ENCODE measurements around the gene SIX1. TPM values are rescaled to one million over a fixed set of nuclear protein-coding genes. Genes with fewer than 3 reads are reported as not detected.

SIX1 gene
- 5.2 TPM for total RNA-seq

GRCh38 chr14:60648934-60649874 lies at the start of gene SIX1:
Gene SIX1, minus strand, starts transcription at chr14:60649477. Its CDS starts 288 bp downstream, at chr14:60649189.
- ATAC-seq (peak; percentile 94), DNase-seq (ENCODE audit: low spot score) (peak; percentile 86)
- intact Hi-C loops (cut with DNase I) = loop anchor here (10.0 kb wide), 1 partner anchor 1434 kb away; no protein-coding TSS in a partner anchor

GRCh38 chr14:60695327-60695726 lies 46.0 kb upstream of the SIX1 start:
- no peak for ATAC-seq
- intact Hi-C loops (cut with DNase I) = no loop called here
- no peak for DNase-seq (ENCODE audit: low spot score)

GRCh38 chr14:60691383-60692113 lies 42.3 kb upstream of the SIX1 start:
- ATAC-seq = no peak
- intact Hi-C loops (cut with DNase I) = no loop called here

GRCh38 chr14:60686865-60687264 lies 37.6 kb upstream of the SIX1 start:
- intact Hi-C loops (cut with DNase I) = no loop called here
- ATAC-seq (no peak), DNase-seq (ENCODE audit: low spot score) (no peak)

More at GRCh38 chr14:60691383-60692113, 42.3 kb upstream of the SIX1 start:
- no peak for DNase-seq (ENCODE audit: low spot score)

- intact Hi-C loops (cut with DNase I) = no loop called here
- ATAC-seq (no peak), DNase-seq (ENCODE audit: low spot score) (no peak)
Observed at GRCh38 chr14:60684203-60684602, 34.9 kb upstream of the SIX1 start.

DNA sequence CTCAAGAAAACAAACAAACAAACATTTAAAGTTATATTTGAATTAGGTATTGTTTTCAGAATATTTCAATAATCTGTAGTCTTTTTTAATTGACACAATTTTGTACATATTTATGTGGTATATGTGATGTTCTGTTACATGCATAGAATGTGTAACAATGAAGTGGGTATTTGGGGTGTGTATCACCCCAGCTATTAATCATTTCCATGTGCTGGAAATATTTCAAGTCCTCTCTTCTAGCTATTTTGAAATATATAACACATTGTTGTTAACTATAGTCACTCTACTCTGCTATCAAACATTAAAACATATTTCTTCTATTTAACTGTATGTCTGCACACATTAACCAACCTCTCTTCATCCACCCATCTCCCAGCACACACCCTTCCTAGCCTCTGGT lies 32.0 kb upstream of the SIX1 start:
- intact Hi-C loops (cut with DNase I) = no loop called here
- DNase-seq (ENCODE audit: low spot score) (no peak), ATAC-seq (no peak)

DNA sequence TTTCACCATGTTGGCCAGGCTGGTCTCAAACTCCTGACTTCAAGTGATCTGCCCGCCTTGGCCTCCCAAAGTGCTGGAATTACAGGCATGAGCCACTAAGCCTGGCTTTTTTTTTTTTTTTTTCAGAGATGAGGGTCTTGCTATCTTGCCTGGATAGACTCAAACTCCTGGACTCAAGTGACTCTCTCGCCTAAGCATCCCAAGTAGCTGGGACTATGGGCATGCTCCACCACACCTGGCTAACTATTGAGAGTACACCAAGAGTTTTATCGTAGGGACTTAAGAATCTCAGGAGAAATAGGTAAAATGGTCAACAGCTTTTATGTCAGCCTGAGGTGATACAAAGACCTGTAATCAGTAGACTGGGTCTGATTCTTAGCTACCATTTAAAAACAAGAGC lies 31.2 kb upstream of the SIX1 start:
- DNase-seq (ENCODE audit: low spot score) (no peak), ATAC-seq (no peak)
- intact Hi-C loops (cut with DNase I) = no loop called here

DNA sequence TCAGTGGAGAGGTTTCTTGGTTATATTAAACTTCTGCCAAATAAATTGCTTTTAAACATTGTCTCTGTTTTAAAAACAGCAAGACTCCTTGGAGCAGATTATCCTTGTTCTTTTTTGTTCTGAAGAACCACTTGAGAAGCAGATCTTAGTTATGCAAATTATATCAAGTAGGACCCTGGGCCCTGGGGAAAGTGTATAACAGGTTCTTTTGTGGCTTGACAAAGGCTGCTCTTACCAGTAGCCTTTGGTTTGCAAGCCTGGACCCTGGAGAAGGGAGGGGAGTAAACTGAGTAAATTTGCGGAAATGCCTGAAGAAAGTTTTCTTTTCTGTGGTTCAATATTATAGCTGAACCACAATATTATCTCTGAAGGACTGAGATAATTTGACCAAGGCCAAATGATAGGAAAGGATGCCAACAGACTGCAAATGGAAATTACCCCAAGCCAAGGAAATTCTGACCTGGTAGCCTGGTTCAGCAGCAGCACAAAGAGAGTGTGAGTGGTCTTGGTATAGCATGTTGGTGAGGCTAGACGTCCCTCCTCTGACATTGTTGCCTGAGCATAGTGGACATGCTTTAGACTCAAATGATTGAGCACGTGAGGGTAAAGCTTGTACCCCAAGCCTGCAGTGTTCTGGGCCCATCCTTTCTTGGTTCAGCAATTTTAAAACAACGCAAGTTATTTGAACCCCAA lies 30.4 kb upstream of the SIX1 start:
- intact Hi-C loops (cut with DNase I) = no loop called here
- DNase-seq (ENCODE audit: low spot score) = no peak
- ATAC-seq = no peak

DNA sequence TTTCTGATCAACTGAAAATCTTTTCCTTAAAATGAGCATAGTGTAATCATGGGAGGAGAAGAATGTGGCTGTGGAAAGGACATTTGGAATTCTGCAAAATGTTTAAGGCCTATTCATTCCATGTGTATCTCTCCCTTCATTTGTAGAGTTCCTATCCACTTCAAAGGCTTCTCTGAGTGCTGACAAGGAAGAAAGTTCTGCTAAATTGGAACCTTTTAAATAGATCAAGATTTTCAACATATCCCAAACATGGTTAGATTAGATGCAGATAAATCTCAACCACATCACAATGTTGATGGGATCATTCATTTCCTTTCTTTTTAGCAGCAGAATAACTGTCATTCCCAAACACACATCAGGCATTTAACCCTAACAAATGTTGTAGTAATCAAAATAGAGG lies 28.4 kb upstream of the SIX1 start:
- intact Hi-C loops (cut with DNase I) = no loop called here
- DNase-seq (ENCODE audit: low spot score) = no peak
- ATAC-seq = no peak

DNA sequence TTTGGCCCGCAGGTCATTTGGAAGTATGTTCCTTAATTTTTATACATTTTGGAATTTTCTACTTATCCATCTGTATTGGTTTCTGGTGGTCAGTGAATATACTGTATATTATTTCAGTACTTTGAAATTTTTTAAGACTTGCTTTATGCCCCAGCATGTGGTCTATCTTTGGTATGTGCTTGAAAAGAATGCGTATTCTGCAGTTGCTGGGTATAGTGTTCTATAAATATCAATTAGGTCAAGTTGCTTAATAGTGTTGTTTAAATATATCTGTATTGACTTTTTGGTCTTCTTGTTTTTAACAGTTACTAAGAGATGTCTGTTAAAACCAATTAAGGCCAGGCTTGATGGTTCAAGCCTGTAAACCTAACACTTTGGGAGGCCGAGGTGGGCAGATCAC lies 21.7 kb upstream of the SIX1 start:
- ATAC-seq (no peak), DNase-seq (ENCODE audit: low spot score) (no peak)
- intact Hi-C loops (cut with DNase I) = no loop called here

- intact Hi-C loops (cut with DNase I) = no loop called here
- ATAC-seq (no peak), DNase-seq (ENCODE audit: low spot score) (no peak)
Observed at GRCh38 chr14:60668431-60669112, 19.3 kb upstream of the SIX1 start.

DNA sequence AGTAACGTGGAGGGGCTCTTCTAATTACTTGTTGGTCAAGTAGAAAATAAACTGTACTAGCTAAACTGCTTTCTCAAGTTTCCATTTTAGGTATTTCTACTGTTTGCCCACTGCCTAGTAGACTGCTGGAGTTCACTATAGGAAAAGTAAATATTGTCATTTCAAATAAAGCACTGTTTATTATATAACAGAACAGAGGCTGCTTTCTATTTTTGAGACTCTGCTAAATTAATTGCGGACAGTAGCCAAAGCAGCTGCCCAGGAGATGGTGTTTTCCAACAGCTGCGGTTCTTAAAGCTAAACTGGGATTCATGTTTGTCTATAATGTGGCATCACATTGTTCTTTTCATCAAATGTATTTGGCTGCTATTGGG lies 15.9 kb upstream of the SIX1 start:
- ATAC-seq (no peak), DNase-seq (ENCODE audit: low spot score) (no peak)
- intact Hi-C loops (cut with DNase I) = no loop called here

DNA sequence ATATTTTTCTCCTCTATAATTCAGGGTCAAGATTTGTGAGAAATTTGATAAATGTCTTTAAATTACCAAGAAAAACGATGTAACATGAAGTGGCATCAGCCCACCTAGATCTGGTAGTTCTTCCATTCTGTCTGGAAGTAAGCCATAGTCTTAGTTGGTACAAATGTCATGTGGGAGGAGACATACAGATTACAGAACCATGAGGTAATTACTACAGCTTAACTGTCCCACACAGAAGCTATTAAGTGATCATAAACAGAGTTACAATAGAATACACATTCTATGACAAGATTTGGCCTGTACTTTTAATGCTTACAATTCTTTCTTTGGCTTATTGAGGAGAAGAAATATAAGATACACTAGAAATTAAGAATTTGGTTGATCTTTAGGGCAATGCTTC lies 13.7 kb upstream of the SIX1 start:
- no peak for DNase-seq (ENCODE audit: low spot score)
- intact Hi-C loops (cut with DNase I) = no loop called here
- no peak for ATAC-seq

GRCh38 chr14:60661721-60662120 lies 12.4 kb upstream of the SIX1 start:
- no peak for DNase-seq (ENCODE audit: low spot score)
- intact Hi-C loops (cut with DNase I) = no loop called here
- no peak for ATAC-seq

GRCh38 chr14:60658909-60659585 lies 9.8 kb upstream of the SIX1 start:
- DNase-seq (ENCODE audit: low spot score) = no peak
- intact Hi-C loops (cut with DNase I) = loop anchor here (10.0 kb wide), 1 partner anchor 66 kb away; the partner anchor contains the start of gene SIX4
- no peak for ATAC-seq

DNA sequence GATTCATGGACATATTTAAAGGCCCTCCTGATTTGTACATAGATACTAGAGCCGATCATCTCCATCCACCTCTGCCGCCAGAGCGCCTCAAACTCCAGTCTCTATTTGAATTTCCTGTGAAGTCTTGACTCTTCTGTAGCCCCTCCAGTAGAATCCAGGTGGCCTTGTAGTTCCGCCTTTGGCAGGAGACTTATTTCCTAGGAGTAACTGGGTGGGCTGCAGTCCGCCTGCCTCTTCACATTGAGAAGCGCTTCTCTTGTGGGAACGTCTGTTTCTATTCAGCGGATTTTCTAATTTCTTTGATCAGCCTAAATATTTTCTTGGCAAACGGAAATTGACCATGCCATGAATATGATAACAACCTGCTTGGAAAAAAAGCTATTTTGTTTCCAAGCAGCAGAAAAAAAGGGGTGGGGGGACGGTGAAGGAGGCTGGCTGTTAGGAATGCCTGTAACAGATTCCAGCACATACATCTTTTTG lies 9.0 kb upstream of the SIX1 start:
- ATAC-seq = no peak
- DNase-seq (ENCODE audit: low spot score) = no peak
- intact Hi-C loops (cut with DNase I) = loop anchor here (10.0 kb wide), 1 partner anchor 67 kb away; the partner anchor contains the start of gene SIX4

GRCh38 chr14:60657456-60658210 lies 8.4 kb upstream of the SIX1 start:
- DNase-seq (ENCODE audit: low spot score) = no peak
- intact Hi-C loops (cut with DNase I) = loop anchor here (10.0 kb wide), 1 partner anchor 67 kb away; the partner anchor contains the start of gene SIX4
- peak; percentile 60 for ATAC-seq
